GM18909 (cell line): ENCODE data around the gene MAB21L4.

Experiments used
- ATAC-seq: cut with Tn5 transposase; IDR thresholded peaks from one replicate; pipeline ENCODE4 v1.9.1; 2021; ENCODE audit warnings: mild to moderate bottlenecking; ENCODE audit not compliant: unreplicated experiment, poor library complexity

Gene MAB21L4

GRCh38 chr2:240913810-240914644 is 18.1 kb upstream of the MAB21L4 start:
- ATAC-seq, result no peak

- no peak for ATAC-seq
Observed at GRCh38 chr2:240912878-240913809, 17.2 kb upstream of the MAB21L4 start.

GRCh38 chr2:240911641-240912265 is 15.8 kb upstream of the MAB21L4 start:
- no peak for ATAC-seq

- no peak for ATAC-seq
Observed at GRCh38 chr2:240909216-240909974, 13.4 kb upstream of the MAB21L4 start.

- ATAC-seq, result no peak
Observed at GRCh38 chr2:240906911-240907590, 11.1 kb upstream of the MAB21L4 start.

- no peak for ATAC-seq
Observed at GRCh38 chr2:240906141-240906910, 10.4 kb upstream of the MAB21L4 start, which contains the start of gene CROCC2. Gene CROCC2 (plus strand): TSS chr2:240906336. CDS start chr2:240906514, 178 bp downstream.

GRCh38 chr2:240905176-240905781 is 9.3 kb upstream of the MAB21L4 start:
- no peak for ATAC-seq

GRCh38 chr2:240904216-240905175 is 8.5 kb upstream of the MAB21L4 start:
- no peak for ATAC-seq

- ATAC-seq, result no peak
Observed at GRCh38 chr2:240903191-240904060, 7.5 kb upstream of the MAB21L4 start.

- no peak for ATAC-seq
Observed at GRCh38 chr2:240902615-240903041, 6.7 kb upstream of the MAB21L4 start.

GRCh38 chr2:240901986-240902614 is 6.1 kb upstream of the MAB21L4 start:
- ATAC-seq, result no peak

GRCh38 chr2:240900141-240900860 is 4.3 kb upstream of the MAB21L4 start:
- ATAC-seq, result no peak

GRCh38 chr2:240899468-240899865 is 3.5 kb upstream of the MAB21L4 start:
- no peak for ATAC-seq

GRCh38 chr2:240898731-240899467 is 2.9 kb upstream of the MAB21L4 start:
- no peak for ATAC-seq
